Coronary artery (tissue), 2 donors: ENCODE measurements around the gene IMPDH1.

ENCODE experiments used
- DNase-seq: peaks from one replicate; pipeline ENCODE4 v3.0.0-alpha.2; 2017; ENCODE audit warnings: low spot score
- H3K27ac ChIP-seq, 2 donors: fragments of 200-600 bp; sonication (generic); one replicate each; pipeline ENCODE4 v1.5.1; 2016 to 2019
- H3K4me3 ChIP-seq: fragments of 200-600 bp; sonication (generic); 2 replicates; pipeline ENCODE4 v1.5.1; 2016; ENCODE audit warnings: mild to moderate bottlenecking, moderate library complexity
- CTCF ChIP-seq: fragments of 200-600 bp; sonication (generic); IDR thresholded peaks from one replicate; pipeline ENCODE4 v1.5.1; 2019; ENCODE audit warnings: antibody characterized with exemption

Gene IMPDH1

GRCh38 chr7:128366986-128367385 is 42.8 kb downstream of the IMPDH1 start:
- H3K4me3 ChIP-seq = no peak overlapping the region
- no peak for TF ChIP-seq CTCF
- no peak for DNase-seq
- H3K27ac ChIP-seq = no peak overlapping the region

- no peak overlapping the region for H3K27ac ChIP-seq
- no peak for TF ChIP-seq CTCF
- no peak for DNase-seq
- no peak overlapping the region for H3K4me3 ChIP-seq
Measured at GRCh38 chr7:128366300-128366699, 43.5 kb downstream of the IMPDH1 start.

- no peak for TF ChIP-seq CTCF
- Histone ChIP-seq H3K4me3 (no peak overlapping the region), H3K27ac (no peak overlapping the region)
- no peak for DNase-seq
Measured at GRCh38 chr7:128365432-128365831, 44.4 kb downstream of the IMPDH1 start.

- Histone ChIP-seq H3K27ac (no peak overlapping the region), H3K4me3 (no peak overlapping the region)
- no peak for TF ChIP-seq CTCF
- DNase-seq = no peak
Measured at GRCh38 chr7:128364166-128364870, 45.5 kb downstream of the IMPDH1 start.

- TF ChIP-seq CTCF = no peak
- no peak overlapping the region for H3K4me3 ChIP-seq
- no peak overlapping the region for H3K27ac ChIP-seq
- no peak for DNase-seq
Measured at GRCh38 chr7:128363261-128363721, 46.5 kb downstream of the IMPDH1 start.

- DNase-seq = no peak
- no peak overlapping the region for H3K4me3 ChIP-seq
- TF ChIP-seq CTCF = no peak
- H3K27ac ChIP-seq = no peak overlapping the region
Measured at GRCh38 chr7:128362670-128363069, 47.1 kb downstream of the IMPDH1 start.
